Ammon's horn (tissue), 1 donor: ENCODE measurements around the gene ASIP.
A peak's percentile ranks its signal among the peaks of the same experiment; 100 is the strongest.
"Not testable (repeated sequence)": the region's sequence is repeated elsewhere in the genome, so short reads cannot be mapped to it uniquely, and the experiment has no call there.

Experiments
- DNase-seq: peaks from one replicate; pipeline ENCODE4 v3.0.0-alpha.2; 2016; ENCODE audit warnings: low spot score

Gene ASIP

DNA sequence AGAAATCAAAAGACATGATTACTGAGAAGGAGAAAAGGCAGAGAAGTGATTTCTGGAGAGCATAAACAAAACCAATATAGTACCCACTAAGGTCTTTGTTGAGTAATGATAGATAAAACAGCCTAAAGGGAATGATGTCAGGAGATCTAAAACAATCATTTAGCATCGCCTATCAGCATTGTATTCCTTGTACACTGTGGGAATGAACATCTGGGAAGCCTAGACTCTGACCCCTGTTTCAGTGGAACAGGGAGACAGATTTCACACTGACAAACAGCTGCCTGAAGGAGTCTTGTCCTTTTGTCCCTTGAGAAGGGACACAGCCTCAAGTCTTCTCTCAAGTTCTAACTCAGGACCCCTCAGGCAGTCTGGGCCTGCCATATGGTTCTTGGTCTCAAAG lies 1.7 kb downstream of the ASIP start:
- DNase-seq: no peak

GRCh38 chr20:34243377-34243776 lies 2.2 kb downstream of the ASIP start:
- DNase-seq: no peak

GRCh38 chr20:34246126-34246626 lies 5.0 kb downstream of the ASIP start:
- DNase-seq: no peak

DNA sequence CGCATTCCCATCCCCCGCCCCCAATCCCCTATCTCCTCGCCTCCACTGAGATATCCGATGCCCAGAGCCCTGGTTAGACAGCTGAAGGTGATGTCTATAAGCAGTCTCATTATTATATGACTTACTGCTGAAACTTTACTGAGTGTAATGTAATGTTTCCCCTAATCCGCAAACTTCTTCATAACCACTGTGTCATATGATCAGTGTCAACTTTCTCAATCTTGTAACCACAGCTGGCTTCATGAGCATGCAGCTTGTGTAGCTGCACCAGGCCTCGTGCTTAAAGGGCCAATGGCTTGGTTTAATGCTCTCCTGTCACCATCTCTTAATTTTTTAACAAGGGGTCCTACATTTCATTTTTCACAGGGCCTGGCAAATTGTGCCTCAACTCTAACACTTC lies 8.1 kb downstream of the ASIP start:
- DNase-seq: no peak

GRCh38 chr20:34250005-34250404 lies 8.8 kb downstream of the ASIP start:
- no peak for DNase-seq

- no peak for DNase-seq
These were observed 10.4 kb downstream of the ASIP start for GRCh38 chr20:34251619-34252018.

DNA sequence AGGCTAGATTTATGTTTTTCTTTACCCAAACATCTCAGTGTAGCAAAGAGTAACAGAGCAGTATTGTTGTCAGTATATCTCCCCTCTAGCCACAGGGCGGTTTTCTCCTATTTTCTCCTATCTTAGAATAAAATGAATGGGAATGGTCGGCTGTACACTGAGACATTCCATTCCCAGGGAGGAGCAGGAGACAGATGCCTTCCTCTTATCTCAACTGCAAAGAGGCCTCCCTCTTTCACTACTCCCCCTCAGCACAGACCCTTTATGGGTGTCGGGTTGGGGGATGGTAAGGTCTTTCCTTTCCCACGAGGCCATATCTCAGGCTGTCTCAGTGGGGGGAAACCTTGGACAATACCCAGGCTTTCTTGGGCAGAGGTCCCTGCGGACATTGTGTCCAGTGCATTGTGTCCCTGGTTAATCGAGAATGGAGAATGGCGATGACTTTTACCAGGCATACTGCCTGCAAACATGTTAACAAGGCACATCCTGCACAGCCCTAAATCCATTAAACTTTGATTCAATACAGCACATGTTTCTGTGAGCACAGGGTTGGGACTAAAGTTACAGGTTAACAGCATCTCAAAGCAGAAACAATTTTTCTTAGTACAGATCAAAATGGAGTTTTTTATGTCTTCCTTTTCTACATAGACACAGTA lies 11.3 kb downstream of the ASIP start:
- DNase-seq: not testable (repeated sequence)

- DNase-seq: no peak
These were observed 13.8 kb downstream of the ASIP start for GRCh38 chr20:34254979-34255378.

DNA sequence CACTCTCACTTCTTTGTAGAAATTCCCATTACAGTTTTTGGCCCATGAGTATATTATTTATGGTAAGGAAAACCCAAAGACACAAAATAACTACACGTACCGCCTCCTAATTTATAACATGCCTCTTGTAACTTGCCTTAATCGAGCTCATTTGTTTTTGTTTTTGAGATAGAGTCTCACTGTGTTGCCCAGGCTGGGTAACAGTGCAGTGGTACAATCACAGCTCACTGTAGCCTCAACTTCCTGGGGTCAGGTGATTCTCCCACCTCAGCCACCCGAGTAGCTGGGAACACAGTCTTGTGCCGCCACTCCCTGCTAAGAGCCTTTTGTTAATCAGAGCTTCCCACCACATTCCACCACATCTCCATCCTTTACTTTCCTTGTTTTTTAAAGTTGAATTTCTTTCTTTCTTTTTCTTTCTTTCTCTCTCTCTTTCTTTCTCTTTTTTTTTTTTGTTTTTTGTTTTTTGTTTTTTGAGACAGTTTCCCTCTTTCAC lies 15.5 kb downstream of the ASIP start:
- DNase-seq: no peak

- no peak for DNase-seq
These were observed 19.2 kb downstream of the ASIP start for GRCh38 chr20:34260208-34260942.

DNA sequence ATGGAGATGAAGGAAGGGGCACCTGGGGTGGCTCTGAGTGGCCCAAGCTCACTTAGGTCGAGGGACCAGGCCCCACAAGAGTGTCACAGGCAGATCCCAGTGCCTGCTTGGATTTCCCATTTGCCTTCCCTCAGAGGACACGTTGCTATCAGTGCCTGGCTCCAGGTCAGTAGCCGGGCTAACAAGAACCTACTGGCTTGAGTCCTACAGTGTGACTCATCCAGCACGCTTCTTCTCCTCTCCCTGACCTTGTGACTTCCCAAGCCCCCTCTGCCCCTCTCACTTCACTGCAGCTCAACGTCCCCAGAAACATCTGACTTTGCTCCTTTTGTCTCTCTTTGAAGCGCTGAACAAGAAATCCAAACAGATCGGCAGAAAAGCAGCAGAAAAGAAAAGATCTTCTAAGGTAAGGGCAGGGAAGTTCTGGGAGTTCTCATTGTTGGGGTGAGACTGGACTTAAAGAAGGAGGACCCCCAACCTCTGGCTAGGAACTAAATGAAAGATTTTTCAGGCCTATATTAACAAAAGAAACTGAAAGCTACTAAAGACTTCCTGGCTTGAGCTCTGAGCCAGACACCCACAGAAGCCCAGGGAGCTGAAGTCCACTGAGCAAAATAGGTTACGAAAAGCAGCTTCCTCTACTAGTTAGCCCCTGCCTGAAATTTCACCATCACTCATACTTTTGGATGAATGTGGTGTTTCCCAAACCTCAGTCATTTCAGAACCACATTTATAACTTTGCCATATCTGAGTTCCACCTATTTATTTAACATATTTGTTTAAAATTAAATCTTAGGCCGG lies 21.5 kb downstream of the ASIP start:
- DNase-seq: no peak

DNA sequence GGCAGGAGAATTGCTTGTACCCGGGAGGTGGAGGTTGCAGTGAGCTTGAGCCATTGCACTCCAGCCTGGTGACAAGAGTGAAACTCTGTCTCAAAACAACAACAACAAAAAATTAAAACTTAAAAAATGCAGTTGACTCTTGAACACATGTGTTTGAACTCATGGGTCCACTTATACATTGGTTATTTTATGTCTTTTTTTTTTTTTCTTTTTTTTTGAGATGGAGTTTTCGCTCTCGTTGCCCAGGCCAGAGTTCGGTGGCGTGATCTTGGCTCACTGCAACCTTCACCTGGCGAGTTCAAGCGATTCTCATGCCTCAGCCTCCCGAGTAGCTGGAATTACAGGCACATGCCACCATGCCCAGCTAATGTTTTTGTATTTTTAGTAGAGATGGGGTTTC lies 22.2 kb downstream of the ASIP start:
- DNase-seq: not testable (repeated sequence)

DNA sequence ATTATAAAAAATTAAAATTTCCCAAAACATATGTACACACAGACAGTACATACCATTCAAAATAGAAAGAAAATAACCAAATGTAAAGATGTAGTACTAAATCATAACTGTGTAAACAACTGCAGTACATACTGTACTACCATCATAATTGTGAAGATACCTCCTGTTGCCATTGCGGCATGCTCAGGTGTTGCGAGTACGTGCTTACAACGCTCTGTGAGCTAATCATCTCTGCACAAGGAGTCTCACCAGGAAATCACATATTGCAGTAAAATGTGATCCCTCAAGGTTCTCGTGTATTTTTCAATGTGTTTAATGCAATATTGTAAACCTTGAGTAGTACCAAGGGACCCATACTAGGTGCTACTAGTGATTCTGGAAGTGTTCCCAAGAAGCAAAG lies 22.9 kb downstream of the ASIP start:
- no peak for DNase-seq

DNA sequence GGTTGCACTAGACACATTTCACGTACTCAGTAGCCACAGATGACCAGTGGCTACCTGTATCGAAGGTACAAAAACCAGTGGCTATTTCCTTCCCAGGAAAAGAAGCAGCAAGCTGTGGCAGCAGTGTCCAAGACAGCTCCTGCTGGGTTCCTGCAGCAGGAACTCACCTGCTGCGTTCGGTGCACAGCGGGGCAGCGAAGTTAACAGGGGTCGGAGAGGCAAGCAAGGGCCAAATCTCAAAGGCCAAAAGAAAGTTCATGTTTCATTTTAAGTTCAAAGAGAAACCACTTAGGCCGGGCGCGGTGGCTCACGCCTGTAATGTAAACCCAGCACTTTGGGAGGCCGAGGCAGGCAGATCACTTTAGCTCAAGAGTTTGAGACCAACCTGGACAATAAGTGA lies 26.9 kb downstream of the ASIP start:
- no peak for DNase-seq

GRCh38 chr20:34268851-34269636 lies 27.8 kb downstream of the ASIP start:
- peak; percentile 34 for DNase-seq

- no peak for DNase-seq
These were observed 28.9 kb downstream of the ASIP start for GRCh38 chr20:34269996-34270627.

DNA sequence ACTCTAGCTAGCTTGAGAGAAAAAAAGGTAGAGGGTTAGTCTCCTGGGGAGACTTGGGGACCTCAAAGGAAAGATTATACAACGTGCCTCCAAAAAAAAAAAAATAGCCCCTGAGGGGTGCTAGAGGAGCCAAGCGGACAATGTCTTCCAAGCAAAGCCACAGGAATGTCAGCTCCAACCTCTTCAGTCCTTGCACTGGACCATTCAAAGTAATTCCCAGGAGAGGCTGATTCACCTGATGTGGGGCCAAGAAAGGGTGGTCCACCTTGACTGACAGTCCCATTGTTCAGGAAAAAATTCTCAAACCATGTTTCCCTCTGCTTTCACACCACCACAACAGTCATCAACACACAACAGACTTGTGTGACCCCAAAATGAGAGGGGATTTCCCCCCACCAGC lies 30.7 kb downstream of the ASIP start:
- no peak for DNase-seq

GRCh38 chr20:34274694-34275093 lies 33.5 kb downstream of the ASIP start:
- DNase-seq: no peak

DNA sequence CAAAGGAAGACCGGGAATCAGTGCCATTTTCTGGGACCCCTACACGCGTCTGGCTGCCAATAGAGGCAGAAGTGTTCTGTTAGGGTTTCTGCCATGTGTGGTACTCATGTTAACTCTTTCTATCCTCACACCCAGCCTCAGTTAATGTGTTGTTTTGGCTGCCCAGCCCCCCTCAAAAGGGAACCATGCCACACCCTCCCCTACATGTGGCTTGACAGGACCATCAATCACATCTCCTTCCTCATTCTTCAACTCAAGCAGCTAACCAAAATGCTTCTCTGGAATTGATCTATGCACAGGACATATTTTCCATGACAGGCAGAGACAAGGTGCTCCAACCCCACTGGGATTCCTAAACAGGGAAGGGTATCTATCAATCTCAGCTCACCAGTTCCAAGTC lies 40.0 kb downstream of the ASIP start:
- DNase-seq: no peak

- DNase-seq: no peak
These were observed 40.8 kb downstream of the ASIP start for GRCh38 chr20:34282041-34282440.

DNA sequence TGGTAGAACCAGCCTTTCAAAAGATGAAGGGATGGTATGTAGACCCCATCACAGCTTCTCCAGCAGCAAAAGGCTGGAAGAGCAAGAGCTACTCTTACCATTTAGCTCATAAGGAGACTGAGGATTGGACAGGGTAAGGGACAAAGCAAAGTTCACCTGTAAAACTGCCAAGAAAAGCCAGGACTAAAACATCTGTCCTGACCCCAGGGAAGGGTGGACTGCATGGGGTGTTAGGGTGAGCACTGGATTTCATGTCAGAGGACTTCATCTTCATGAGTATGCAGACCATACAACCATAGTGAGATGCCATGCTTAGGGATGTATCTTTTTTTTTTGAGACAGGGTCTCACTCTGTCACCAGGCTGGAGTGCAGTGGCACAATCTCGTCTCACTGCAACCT lies 42.6 kb downstream of the ASIP start:
- no peak for DNase-seq
